Posterior vena cava (tissue), 2 donors: ENCODE data around the gene MMP24OS. TPM values are rescaled to one million over a fixed set of nuclear protein-coding genes. Genes with fewer than 3 reads are reported as not detected.

Experiments
- DNase-seq: peaks from one replicate; pipeline ENCODE4 v3.0.0-alpha.2; 2020; ENCODE audit warnings: low spot score
- intact Hi-C, 2 donors: fragments of 100-400 bp; cut with DNase I; formaldehyde crosslinking; loops; one replicate each; pipeline versions ENCODE4 v1.14.1 to v1.14.2; 2022 to 2023
- total RNA-seq, 2 donors: library from RNA; stranded (reverse); fragmentation: NEBNext Ultra II Directional; extraction: Animal tissue kit (Norgen Biotek cat#: 25700); gene quantifications; one replicate each; pipeline ENCODE4 v1.2.1, GENCODE V29; 2021
- donor health status: DM: yes; HTN: yes; CAD: no.
- donor health status: DM: yes; HTN: yes; CAD: no.

The MMP24OS gene
- total RNA-seq, 2 donors from 2014 or later: 40.4 to 54.6 TPM

DNA sequence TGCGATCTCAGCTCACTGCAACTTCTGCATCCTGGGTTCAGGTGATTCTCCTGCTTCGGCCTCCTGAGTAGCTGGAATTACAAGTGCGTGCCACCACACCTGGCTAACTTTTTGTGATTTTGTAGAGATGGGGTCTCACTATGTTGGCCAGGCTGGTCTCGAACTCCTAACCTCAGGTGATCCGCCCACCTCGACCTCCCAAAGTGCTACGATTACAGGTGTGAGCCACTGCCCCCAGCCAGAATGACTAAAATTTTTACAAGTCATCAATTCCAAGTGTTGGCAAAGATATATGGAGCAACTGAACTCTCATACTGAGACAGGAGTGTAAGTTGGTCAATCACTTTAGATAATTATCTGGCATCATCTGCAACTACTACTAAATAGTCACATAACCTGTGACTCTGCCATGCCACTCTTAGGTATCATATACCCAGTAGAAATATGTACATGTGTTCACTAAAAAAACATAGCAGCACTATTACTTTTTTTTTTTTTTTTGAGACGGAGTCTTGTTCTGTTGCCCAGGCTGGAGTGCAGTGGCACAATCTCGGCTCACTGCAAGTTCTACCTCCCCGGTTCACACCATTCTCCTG is 3.7 kb upstream of the MMP24OS start:
- DNase-seq: no peak
- intact Hi-C loops: no loop called here

DNA sequence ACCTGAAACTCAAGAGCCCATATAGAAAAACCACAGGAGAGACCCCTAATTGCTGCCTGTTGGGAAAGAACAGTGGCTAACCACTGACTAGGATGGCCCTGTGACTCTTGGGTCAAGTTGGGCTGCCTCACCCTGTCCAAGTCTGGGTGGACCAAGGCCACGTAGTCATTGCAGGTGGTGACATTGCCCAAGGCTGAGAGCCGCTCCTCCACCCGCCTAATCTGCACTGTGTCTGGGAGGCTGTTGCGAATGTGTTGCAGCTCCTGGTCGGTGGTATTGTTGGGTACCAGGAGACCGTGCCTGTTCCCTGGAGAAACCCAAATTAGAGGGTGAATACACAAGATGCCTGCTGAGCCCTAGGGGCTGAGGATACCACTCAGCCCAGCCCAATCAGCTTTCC is 2.6 kb upstream of the MMP24OS start:
- intact Hi-C loops: no loop called here
- no peak for DNase-seq

DNA sequence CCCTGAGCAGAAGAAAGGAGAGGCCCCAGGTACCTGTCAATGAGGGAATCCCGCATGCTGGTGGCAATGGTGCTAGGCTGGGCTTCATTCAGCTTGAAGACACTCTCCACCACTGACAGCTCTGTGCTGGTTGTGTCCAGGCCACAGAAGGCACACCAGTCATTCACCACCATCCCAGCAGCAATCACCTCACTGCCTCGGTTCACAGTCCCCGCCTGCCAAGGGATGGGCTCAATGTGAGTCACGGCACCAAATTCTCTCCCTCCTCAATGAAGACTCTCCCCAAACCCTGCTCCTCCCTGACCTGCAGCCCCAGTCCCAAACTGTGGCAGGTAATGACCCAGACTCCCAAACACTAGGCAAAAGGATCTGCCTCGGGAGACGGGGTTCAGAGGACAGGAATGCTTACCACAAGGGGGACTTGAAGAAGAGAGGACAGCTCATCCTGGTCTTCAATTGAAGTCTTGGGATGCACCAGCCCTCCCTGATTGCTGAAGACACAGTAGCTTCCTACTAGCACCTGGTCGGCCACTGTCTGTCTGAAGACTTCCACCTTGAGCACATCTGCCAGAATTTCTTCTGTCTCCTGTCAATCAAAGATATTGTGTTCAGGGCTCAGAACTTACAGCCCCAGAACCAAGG is 1.7 kb upstream of the MMP24OS start:
- intact Hi-C loops: loop anchor here in 1 of 2 donors (10.0 kb wide), 1 partner anchor 185 kb away; the partner anchor contains the start of gene TRPC4AP
- DNase-seq: no peak

DNA sequence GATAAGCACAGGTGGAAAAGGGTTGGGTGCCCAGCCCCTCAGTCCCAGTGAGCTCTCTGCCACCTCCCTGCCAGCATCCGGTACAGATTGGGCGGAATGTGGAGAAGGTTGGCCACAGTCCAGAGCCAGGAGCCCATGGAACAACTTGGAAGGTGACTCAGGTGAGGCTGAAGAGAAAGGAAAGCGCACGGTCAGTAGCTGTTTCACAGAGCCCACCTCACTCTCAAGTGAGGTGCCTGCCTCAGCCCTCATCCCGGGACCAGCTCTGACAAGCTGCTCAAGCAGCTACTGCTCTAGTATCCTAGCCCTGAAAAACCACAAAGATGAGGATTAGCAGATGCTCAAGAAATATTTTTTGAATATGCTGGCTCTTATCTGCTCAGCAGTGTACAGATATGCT is 1.1 kb upstream of the MMP24OS start:
- intact Hi-C loops: loop anchor here in 1 of 2 donors (10.0 kb wide), 1 partner anchor 184 kb away; the partner anchor contains the start of gene TRPC4AP
- DNase-seq: no peak

DNA sequence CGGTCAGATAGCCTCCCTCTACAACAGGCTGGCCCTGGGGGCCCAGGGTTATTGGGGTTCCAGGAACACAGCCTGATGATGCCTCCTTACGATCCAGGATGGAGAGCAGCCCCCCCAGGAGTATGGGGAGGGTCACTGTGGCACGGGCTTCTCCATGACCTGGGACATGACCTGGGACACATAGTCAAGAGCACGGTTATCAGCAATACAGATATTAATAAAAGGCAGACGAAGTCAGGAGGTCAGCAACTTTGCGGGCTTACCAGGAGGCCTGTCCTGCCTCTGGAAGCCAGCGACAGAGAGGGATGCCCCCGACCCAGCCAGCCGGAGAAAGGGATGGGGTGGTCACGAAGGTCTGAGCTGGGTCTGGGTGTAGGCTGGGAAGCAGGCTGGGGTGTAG is 795 bp downstream of the MMP24OS start:
- intact Hi-C loops: loop anchor here in 1 of 2 donors (10.0 kb wide), 1 partner anchor 182 kb away; the partner anchor contains the start of gene TRPC4AP
- no peak for DNase-seq

DNA sequence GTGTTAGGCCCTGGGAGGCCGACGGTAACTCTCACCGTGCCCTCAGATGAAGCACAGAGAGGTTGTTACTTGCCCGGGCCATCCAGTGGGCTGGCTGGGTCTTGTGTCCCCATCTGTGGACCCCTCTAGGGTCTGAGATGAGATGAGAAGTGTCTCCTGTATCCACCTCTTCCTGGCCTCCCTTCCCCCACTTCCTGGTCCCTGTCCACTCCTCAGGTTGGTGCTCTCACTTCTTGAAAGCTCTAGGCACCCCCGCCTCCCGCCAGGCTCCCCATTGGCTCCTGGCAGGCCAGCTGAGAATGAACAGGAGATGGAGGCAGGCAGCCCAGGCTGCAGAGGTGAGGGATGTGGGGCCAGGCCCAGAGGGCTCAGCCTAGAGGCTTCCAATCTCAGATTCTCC is 1.5 kb downstream of the MMP24OS start:
- intact Hi-C loops: loop anchor here in 1 of 2 donors (10.0 kb wide), 1 partner anchor 182 kb away; the partner anchor contains the start of gene TRPC4AP
- DNase-seq: no peak

DNA sequence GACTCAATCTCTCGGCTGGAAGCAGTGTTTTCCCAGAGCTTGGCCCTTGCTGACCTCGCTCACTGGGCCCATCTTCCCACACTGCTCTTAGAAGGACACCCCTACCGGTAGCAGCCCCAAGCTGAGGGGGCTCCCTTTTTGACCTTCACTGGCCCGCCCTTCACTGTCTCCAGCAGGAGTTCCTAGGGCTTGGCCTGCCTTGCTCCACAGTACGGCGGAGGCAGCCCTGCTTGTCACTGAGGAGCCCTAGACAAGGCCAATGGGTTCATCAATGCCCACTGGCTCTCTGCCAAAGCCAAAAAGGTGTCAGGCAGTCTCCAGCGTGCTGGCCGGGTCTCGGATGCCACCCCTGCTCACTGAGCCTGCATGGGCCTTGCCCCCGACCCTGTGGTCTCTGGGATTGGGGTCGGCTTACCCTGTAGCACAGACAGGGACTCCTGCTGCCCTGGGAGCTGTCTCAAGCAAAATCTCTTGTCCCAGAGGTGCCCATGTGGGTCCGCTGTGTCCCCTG is 2.1 kb downstream of the MMP24OS start:
- intact Hi-C loops: loop anchor here in 1 of 2 donors (10.0 kb wide), 1 partner anchor 181 kb away; the partner anchor contains the start of gene TRPC4AP
- DNase-seq: no peak

DNA sequence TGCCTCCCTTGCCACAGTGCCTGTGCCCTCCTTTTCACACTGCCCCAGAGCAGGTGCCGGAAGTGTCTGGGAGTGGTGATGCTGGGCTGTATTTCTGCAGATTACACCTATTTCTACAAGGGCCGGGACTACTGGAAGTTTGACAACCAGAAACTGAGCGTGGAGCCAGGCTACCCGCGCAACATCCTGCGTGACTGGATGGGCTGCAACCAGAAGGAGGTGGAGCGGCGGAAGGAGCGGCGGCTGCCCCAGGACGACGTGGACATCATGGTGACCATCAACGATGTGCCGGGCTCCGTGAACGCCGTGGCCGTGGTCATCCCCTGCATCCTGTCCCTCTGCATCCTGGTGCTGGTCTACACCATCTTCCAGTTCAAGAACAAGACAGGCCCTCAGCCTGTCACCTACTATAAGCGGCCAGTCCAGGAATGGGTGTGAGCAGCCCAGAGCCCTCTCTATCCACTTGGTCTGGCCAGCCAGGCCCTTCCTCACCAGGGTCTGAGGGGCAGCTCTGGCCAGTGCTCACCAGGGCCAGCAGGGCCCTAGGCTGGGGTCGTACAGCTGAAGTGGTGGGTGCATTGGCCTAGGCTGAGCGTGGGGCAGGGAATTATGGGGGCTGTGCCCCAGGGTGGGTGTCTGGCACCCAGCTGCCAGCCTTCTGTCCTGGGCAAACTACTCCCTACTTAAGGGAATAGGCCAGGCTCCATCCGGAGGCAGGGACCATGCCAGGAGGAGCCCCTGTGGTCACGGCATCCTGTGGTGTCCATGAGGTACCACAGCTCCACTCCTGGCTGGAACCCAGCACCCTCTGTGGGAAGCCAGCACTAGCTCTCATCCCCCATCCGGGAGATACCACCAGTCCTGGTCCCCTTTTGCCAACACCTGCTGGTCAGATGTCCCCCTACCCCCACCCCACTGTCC is 3.5 kb downstream of the MMP24OS start:
- intact Hi-C loops: loop anchor here in 1 of 2 donors (10.0 kb wide), 1 partner anchor 180 kb away; the partner anchor contains the start of gene TRPC4AP
- DNase-seq: no peak

DNA sequence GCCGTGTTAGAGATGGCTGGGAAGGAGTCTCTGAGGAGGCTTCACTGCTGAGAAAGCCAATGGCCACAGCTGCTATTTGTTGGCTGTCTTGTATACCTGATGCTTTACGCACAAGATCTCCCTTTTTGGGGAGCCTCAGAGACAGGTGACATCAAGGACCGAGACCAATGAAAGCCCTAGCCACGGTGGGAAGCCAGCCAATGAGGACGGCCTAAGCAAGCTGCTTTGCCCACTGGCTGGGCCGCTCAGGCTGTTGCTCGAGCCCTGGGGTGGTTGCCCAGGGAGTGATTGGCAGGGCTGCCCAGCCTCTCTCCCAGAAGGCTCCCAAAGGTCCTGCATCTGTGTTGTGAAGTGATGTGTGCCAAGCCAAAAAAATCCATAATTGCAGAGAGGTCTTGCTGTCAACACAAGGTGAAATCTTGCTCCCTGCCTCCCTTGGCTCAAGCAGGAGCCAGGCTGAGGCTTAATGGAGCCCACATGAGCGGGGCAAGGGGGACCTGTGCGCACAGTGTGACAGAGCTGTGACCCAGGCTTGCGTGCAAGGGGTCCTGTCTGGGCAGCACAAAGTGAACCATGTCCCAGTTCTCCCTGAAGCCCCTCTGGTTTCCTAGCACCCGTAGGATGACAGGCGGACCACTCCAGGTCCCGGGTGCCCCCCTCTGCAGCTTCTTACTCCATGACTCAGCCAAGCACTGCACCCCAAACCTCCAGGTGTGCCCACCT is 4.3 kb downstream of the MMP24OS start:
- no peak for DNase-seq
- intact Hi-C loops: loop anchor here in 1 of 2 donors (10.0 kb wide), 1 partner anchor 179 kb away; the partner anchor contains the start of gene TRPC4AP

DNA sequence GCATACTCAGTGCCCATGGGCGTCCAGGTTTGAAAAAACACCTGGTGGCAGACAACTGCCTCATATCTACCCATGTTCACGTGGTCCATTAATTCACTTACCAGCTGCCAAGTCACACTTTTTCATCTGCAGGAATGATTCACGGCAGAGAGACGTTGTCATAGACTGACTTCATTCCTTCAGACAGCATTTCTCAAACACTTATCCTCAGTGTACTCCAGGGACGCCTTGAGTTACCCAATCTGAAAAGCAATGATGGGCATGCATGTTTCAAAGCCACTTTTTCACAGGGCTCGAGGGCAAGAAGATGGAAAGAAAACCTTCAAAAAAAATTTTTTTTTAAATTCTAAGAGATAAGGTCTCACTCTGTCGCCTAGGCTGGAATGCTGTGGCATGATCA is 6.0 kb downstream of the MMP24OS start:
- intact Hi-C loops: loop anchor here in 1 of 2 donors (10.0 kb wide), 1 partner anchor 177 kb away; the partner anchor contains the start of gene TRPC4AP
- DNase-seq: no peak

DNA sequence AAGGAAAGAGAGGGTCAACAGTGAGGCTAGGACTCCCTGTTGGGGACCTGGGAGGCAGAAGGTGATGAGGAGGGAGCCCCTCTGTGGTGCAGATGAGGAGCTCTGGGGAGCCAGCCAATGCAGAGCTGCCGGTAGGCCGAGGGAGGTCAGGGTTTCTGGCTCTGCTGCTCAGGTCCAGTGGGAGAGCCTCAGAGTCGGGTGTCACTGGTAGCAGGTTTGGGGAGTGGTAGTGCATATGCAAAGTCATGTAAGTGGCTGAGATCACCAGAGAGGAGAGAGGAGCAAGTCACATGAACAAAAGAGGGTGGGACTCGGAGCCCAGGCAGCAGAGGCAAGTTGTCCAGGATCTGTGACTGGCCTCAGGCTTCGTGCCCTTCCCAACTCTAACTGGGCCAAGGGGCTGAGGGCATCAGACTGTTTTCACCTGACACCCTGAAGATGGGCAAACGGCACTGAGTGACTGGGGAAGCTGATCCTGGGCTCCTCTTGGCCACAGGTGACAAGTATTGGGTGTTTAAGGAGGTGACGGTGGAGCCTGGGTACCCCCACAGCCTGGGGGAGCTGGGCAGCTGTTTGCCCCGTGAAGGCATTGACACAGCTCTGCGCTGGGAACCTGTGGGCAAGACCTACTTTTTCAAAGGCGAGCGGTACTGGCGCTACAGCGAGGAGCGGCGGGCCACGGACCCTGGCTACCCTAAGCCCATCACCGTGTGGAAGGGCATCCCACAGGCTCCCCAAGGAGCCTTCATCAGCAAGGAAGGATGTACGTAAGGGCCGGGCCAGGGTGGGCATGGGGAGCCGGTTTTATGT is 6.6 kb downstream of the MMP24OS start:
- DNase-seq: no peak
- intact Hi-C loops: loop anchor here in 1 of 2 donors (10.0 kb wide), 1 partner anchor 176 kb away; the partner anchor contains the start of gene TRPC4AP

DNA sequence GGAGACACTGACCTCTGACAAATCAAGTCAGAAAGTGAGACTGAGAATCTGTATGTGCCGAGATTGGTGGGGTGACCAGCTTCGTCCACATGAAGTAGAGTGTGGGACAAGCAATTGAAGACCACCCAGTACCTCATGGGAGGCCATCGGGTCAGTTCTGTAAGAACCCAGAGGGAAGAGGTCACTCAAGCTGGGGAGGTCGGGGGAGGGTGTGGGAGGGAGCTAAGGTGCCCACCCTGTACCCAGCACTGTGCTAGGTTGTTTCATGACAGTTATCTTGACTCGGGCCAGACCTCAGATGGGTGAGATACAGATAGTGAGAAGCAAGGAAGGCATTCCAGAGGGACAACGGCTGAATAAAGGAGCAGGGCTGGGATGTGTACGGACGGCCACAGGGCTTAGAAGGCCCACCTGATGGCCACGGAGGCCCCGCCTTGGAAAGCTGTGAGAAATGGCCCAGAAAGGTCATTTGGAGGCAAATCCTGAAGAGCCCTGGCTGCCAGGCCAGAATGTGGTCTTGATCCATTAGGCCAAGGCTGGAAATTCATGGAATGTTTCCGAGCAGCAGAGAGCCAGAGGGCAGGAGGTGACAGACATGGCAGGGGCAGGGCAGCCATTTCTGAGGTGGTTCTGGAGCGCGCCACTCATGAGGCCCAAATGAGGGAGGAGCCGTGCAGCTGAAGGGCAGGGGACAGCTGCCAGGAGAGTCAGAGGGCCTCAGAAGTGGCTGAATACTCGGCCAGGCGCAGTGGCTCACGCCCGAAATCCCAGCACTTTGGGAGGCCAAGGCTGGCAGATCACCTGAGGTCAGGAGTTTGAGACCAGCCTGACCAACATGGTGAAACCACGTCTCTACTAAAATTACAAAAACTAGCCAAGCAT is 7.7 kb downstream of the MMP24OS start:
- DNase-seq: no peak
- intact Hi-C loops: loop anchor here in 1 of 2 donors (10.0 kb wide), 1 partner anchor 175 kb away; the partner anchor contains the start of gene TRPC4AP

DNA sequence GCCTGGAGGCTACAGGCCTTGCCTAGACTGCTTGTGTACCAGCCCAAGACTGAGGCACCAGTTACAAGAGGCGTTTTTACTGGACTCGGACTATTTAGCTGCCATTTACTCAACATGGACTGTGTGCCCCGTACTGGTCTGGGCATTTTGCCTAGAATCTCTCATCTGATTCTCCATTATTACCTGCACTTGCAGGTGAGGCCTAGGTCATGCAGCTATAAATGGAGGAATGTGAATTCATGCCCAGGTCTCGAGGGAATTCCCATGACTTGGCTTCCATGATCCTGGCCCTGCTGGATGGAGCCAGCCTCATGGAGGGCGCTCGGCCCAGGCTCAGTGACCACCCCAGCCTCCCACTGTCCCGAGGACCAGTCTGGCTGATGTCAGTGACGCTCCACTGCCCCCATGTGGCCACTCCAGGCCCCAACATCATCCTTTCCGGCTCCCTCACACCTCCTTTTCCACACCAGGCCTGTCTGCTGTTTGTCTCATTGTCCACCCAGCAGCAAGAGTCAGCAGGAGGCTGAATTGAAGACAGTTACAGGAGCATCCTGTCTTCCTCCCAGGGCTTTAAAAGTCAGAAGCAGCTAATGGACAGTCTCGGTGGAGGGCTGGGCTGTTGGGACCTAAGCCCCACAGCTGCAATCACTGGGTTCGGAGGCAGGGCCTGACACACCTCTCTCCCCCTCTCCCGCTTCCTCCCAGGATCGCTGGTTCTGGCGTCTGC is 8.7 kb downstream of the MMP24OS start:
- peak; percentile 91 for DNase-seq
- intact Hi-C loops: no loop called here

DNA sequence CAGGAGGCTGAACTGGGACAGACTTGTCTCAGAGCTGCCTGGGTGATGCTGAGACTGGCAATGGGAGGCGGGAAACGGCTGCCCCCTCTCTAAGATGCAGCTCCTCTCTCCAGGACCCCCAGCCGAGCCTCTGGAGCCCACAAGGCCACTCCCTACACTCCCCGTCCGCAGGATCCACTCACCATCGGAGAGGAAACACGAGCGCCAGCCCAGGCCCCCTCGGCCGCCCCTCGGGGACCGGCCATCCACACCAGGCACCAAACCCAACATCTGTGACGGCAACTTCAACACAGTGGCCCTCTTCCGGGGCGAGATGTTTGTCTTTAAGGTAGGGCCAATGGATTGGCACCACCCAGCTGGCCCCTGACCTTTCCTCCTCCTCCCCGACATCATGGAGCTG is 10.8 kb downstream of the MMP24OS start:
- no peak for DNase-seq
- intact Hi-C loops: no loop called here

DNA sequence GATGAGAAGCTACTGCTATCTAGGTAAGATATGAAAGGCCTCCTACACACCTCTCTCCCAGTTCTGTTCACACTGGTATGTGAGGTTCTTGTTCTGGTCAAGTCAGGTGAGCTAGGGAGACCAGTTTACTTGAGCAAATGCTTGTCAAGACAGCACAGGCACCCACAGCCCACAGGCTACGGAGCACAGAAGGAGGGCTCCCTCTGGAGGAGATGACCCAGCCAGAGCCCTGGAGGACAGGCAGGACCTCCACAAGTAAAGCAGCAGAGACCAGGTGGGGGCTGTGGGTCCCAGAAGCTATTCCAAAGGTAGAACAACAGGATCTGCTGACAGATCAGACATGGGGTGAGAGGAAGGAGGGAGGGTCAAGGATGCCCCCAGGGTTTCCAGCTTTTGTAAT is 13.2 kb downstream of the MMP24OS start:
- no peak for DNase-seq
- intact Hi-C loops: no loop called here
